H1 (cell line): Measurements from ENCODE around the gene PLVAP. TPM values are rescaled to one million over a fixed set of nuclear protein-coding genes. Genes with fewer than 3 reads are reported as not detected.

Source experiments
- CEBPB ChIP-seq: IDR thresholded peaks from 2 replicates; pipeline ENCODE4 v1.6.1; 2012; ENCODE audit warnings: low read depth, low read length
- CTCF ChIP-seq, 3 experiments: IDR thresholded peaks; 1 replicate in 2 of 3; 2 replicates in 1 of 3; pipeline versions ENCODE4 v1.5.1 to v1.6.1; 2011; ENCODE audit warnings: low read length in 3 of 3, mild to moderate bottlenecking in 3 of 3, inconsistent platforms in 2 of 3, low read depth in 1 of 3, moderate library complexity in 1 of 3; ENCODE audit not compliant: insufficient read depth in 1 of 3; ENCODE audit errors: control extremely low read depth in 1 of 3
- HDAC2 ChIP-seq, 2 experiments: fragments of 300-600 bp in 1 of 2; sonication (generic) in 1 of 2; IDR thresholded peaks; 2 replicates each; pipeline ENCODE4 v1.6.1; 2011 to 2012; ENCODE audit warnings: low read depth in 2 of 2, low read length in 2 of 2, mild to moderate bottlenecking in 2 of 2, moderate library complexity in 2 of 2, borderline replicate concordance in 1 of 2, inconsistent platforms in 1 of 2
- RNF2 ChIP-seq: fragments of 200-900, 300-1000 bp; sonication (generic); IDR thresholded peaks from 2 replicates; pipeline ENCODE4 v1.7.1; 2016; ENCODE audit warnings: borderline replicate concordance, low read depth, mild to moderate bottlenecking, antibody characterized with exemption, low read length; ENCODE audit not compliant: poor library complexity, severe bottlenecking; ENCODE audit errors: missing control alignments
- TAF1 ChIP-seq: IDR thresholded peaks from 2 replicates; pipeline ENCODE4 v1.6.1; 2011; ENCODE audit warnings: mild to moderate bottlenecking, low read depth, low read length
- polyA plus RNA-seq, 7 experiments: library from polyadenylated mRNA; depleted of rRNA in 3 of 7; stranded (reverse) in 5 of 7; unstranded in 2 of 7; fragments of >200 nt in 5 of 7; fragments of 200-250 nt in 2 of 7; gene quantifications; 1 replicate in 5 of 7; 2 replicates in 1 of 7; 4 replicates in 1 of 7; pipeline versions ENCODE4 v1.2.1 to v1.2.3, GENCODE V29; 2011 to 2013; ENCODE audit warnings: missing spikeins in 2 of 7, mixed read lengths in 2 of 7
- total RNA-seq: library from RNA; stranded (reverse); fragmentation: NEBNext Ultra II Directional; extraction: Animal tissue kit (Norgen Biotek cat#: 25700); gene quantifications from 2 replicates; pipeline ENCODE4 v1.2.1, GENCODE V29; 2021

PLVAP gene
- total and polyA plus RNA-seq, 2 of the 8 experiments (the other 6 are each of a cell fraction or from before 2014, with no cell fraction given), result 0.32 TPM; not detected in 1

- no peak for TF ChIP-seq CTCF (IDR thresholded peaks at IDR 0.05; ENCODE audit: control extremely low read depth in 1 of 3, insufficient read depth in 1 of 3, low read depth in 1 of 3, low read length in 3 of 3)
- TF ChIP-seq TAF1, result peak; percentile 27; the same call in 1 of the 2 replicates
- no peak for TF ChIP-seq RNF2
- TF ChIP-seq HDAC2 (IDR thresholded peaks at IDR 0.05; ENCODE audit: borderline replicate concordance in 1 of 2, low read depth in 2 of 2, low read length in 2 of 2), result peak in 1 of 2 experiments; percentile 25; a peak in 1 of 4 replicates
- TF ChIP-seq CEBPB, result no peak
These were observed 28.4 kb downstream of the PLVAP start (continued) for GRCh38 chr19:17348700-17349099.
